Measurements from ENCODE around the gene PDIK1L. TPM values are rescaled to one million over a fixed set of nuclear protein-coding genes. Genes with fewer than 3 reads are reported as not detected.

PDIK1L gene
- total RNA-seq, 1 experiment from 2014 or later, result 7.6 TPM

- no TSS peak for BruUV-seq (replicated peaks)
- POLR2A ChIA-PET (ENCODE audit: unreplicated experiment), result no interaction called here
- Histone ChIP-seq H3K27ac (no peak overlapping the region), H3K4me2 (no peak overlapping the region), H3K4me1 (replicated peaks; ENCODE audit: insufficient read depth) (peaks cover 3% of the 10 kb centered on the region; the same call in 1 of the 2 replicates), H2AFZ (no peak overlapping the region), H3F3A (ENCODE audit: insufficient read depth, low read depth) (no peaks in the 10 kb centered on the region; the same call in 1 of the 2 replicates), H4K20me1 (ENCODE audit: insufficient read depth) (no peaks in the 10 kb centered on the region), H3K27me3 (ENCODE audit: insufficient read depth, low read depth) (peaks cover 18% of the 10 kb centered on the region), H3K4me3 (no peak overlapping the region), H3K9me3 (ENCODE audit: insufficient read depth, low read depth) (no peaks in the 10 kb centered on the region), H3K36me3 (ENCODE audit: low read depth) (no peaks in the 10 kb centered on the region), H3K9me2 (ENCODE audit: insufficient read depth) (no peaks in the 10 kb centered on the region), H3K79me2 (ENCODE audit: low read depth) (no peaks in the 10 kb centered on the region)
- TF ChIP-seq CTCF (conservative IDR thresholded peaks at IDR 0.05) (no peak), EZH2 (IDR thresholded peaks at IDR 0.05; ENCODE audit: low read depth) (no peak)
- no peak for DNase-seq
- intact Hi-C loops (cut with micrococcal nuclease; ENCODE audit: unreplicated experiment), result loop anchor here (5.0 to 10.0 kb wide), 3 partner anchors 52 to 265 kb away; no protein-coding TSS in a partner anchor
- CTCF ChIA-PET, result no interaction called here
Observed at GRCh38 chr1:26159743-26160039, 48.1 kb downstream of the PDIK1L start.

- Histone ChIP-seq H3K27ac (no peak overlapping the region), H3K4me2 (peak overlapping the region; percentile 90; the same call in 1 of the 2 replicates), H2AFZ (no peak overlapping the region), H3K79me2 (ENCODE audit: low read depth) (no peaks in the 10 kb centered on the region), H3K4me3 (no peak overlapping the region), H3K9me3 (ENCODE audit: insufficient read depth, low read depth) (no peaks in the 10 kb centered on the region), H3K4me1 (replicated peaks; ENCODE audit: insufficient read depth) (peaks cover 3% of the 10 kb centered on the region; the same call in 1 of the 2 replicates), H3K36me3 (ENCODE audit: low read depth) (no peaks in the 10 kb centered on the region), H3F3A (ENCODE audit: insufficient read depth, low read depth) (no peaks in the 10 kb centered on the region; the same call in 1 of the 2 replicates), H3K9me2 (ENCODE audit: insufficient read depth) (no peaks in the 10 kb centered on the region), H3K27me3 (ENCODE audit: insufficient read depth, low read depth) (peaks cover 18% of the 10 kb centered on the region), H4K20me1 (ENCODE audit: insufficient read depth) (no peaks in the 10 kb centered on the region)
- no peak for DNase-seq
- BruUV-seq (replicated peaks), result no TSS peak
- TF ChIP-seq CTCF (conservative IDR thresholded peaks at IDR 0.05), result no peak
- TF ChIP-seq EZH2 (IDR thresholded peaks at IDR 0.05; ENCODE audit: low read depth), result no peak
- intact Hi-C loops (cut with micrococcal nuclease; ENCODE audit: unreplicated experiment), result loop anchor here (5.0 to 10.0 kb wide), 3 partner anchors 53 to 266 kb away; no protein-coding TSS in a partner anchor
- POLR2A ChIA-PET (ENCODE audit: unreplicated experiment), result interaction anchor here (0.7 kb wide), 1 partner anchor 144 kb away, joined by 7 read pairs; no protein-coding TSS in a partner anchor
- CTCF ChIA-PET, result no interaction called here
Observed at GRCh38 chr1:26160527-26161414, 49.1 kb downstream of the PDIK1L start.

- no peaks in the 10 kb centered on the region; the same call in 1 of the 2 replicates for H3F3A ChIP-seq (ENCODE audit: insufficient read depth, low read depth)
Observed at GRCh38 chr1:26161415-26162219, 50.0 kb downstream of the PDIK1L start.

More at GRCh38 chr1:26161415-26162219, 50.0 kb downstream of the PDIK1L start:
- H2AFZ ChIP-seq, result peak overlapping the region; percentile 80
- H4K20me1 ChIP-seq (ENCODE audit: insufficient read depth), result no peaks in the 10 kb centered on the region
- H3K36me3 ChIP-seq (ENCODE audit: low read depth), result no peaks in the 10 kb centered on the region
- TF ChIP-seq EZH2 (IDR thresholded peaks at IDR 0.05; ENCODE audit: low read depth) (no peak), CTCF (conservative IDR thresholded peaks at IDR 0.05) (no peak)
- no peaks in the 10 kb centered on the region for H3K9me3 ChIP-seq (ENCODE audit: insufficient read depth, low read depth)
- intact Hi-C loops (cut with micrococcal nuclease; ENCODE audit: unreplicated experiment), result loop anchor here (5.0 to 10.0 kb wide), 3 partner anchors 54 to 267 kb away; no protein-coding TSS in a partner anchor
- no peak overlapping the region for H3K27ac ChIP-seq
- no peaks in the 10 kb centered on the region for H3K9me2 ChIP-seq (ENCODE audit: insufficient read depth)
- peaks cover 18% of the 10 kb centered on the region for H3K27me3 ChIP-seq (ENCODE audit: insufficient read depth, low read depth)
- H3K4me2 ChIP-seq, result peak overlapping the region; percentile 90
- no peaks in the 10 kb centered on the region for H3K79me2 ChIP-seq (ENCODE audit: low read depth)
- H3K4me1 ChIP-seq (replicated peaks; ENCODE audit: insufficient read depth), result peaks cover 3% of the 10 kb centered on the region; the same call in 1 of the 2 replicates
- peak overlapping the region; percentile 56; the same call in 1 of the 2 replicates for H3K4me3 ChIP-seq
- ChIA-PET POLR2A (ENCODE audit: unreplicated experiment) (interaction anchor here (0.7 kb wide), 1 partner anchor 35 kb away, joined by 3 read pairs; no protein-coding TSS in a partner anchor), CTCF (no interaction called here)
- no TSS peak for BruUV-seq (replicated peaks)
- DNase-seq, result peak in 1 of 2 experiments; percentile 70
